Measurements from ENCODE around the gene PLXDC1.
A peak's percentile ranks its signal among the peaks of the same experiment; 100 is the strongest.
"Not testable (repeated sequence)": the region's sequence is repeated elsewhere in the genome, so short reads cannot be mapped to it uniquely, and the experiment has no call there.

Gene PLXDC1

GRCh38 chr17:39063681-39064069 is 87.8 kb downstream of the PLXDC1 start:
- DNase-seq (ENCODE audit: low read depth): no peak

GRCh38 chr17:39062846-39063680 is 88.4 kb downstream of the PLXDC1 start:
- no peak for DNase-seq (ENCODE audit: low read depth)

- DNase-seq (ENCODE audit: low read depth): no peak
Observed at GRCh38 chr17:39058524-39058923, 92.9 kb downstream of the PLXDC1 start.

GRCh38 chr17:39057701-39058206 is 93.7 kb downstream of the PLXDC1 start:
- DNase-seq (ENCODE audit: low read depth): no peak

GRCh38 chr17:39054111-39054645 is 97.3 kb downstream of the PLXDC1 start:
- no peak for DNase-seq (ENCODE audit: low read depth)

GRCh38 chr17:39052423-39052822 is 99.0 kb downstream of the PLXDC1 start:
- not testable (repeated sequence) for DNase-seq (ENCODE audit: low read depth)

- DNase-seq (ENCODE audit: low read depth): no peak
Observed at GRCh38 chr17:39051001-39051585, 100.3 kb downstream of the PLXDC1 start.

- DNase-seq (ENCODE audit: low read depth): no peak
Observed at GRCh38 chr17:39045948-39046679, 105.3 kb downstream of the PLXDC1 start.

GRCh38 chr17:39036009-39036408 is 115.4 kb downstream of the PLXDC1 start:
- no peak for DNase-seq (ENCODE audit: low read depth)

- not testable (repeated sequence) for DNase-seq (ENCODE audit: low read depth)
Observed at GRCh38 chr17:39035578-39035977, 115.9 kb downstream of the PLXDC1 start.

GRCh38 chr17:39028690-39029089 is 122.7 kb downstream of the PLXDC1 start:
- no peak for DNase-seq (ENCODE audit: low read depth)

- no peak for DNase-seq (ENCODE audit: low read depth)
Observed at GRCh38 chr17:39027455-39028035, 123.9 kb downstream of the PLXDC1 start.

GRCh38 chr17:39026980-39027451 is 124.4 kb downstream of the PLXDC1 start:
- DNase-seq (ENCODE audit: low read depth): peak; percentile 15

GRCh38 chr17:39026346-39026745 is 125.1 kb downstream of the PLXDC1 start:
- DNase-seq (ENCODE audit: low read depth): not testable (repeated sequence)

GRCh38 chr17:39022924-39023323 is 128.5 kb downstream of the PLXDC1 start:
- DNase-seq (ENCODE audit: low read depth): no peak

- DNase-seq (ENCODE audit: low read depth): not testable (repeated sequence)
Observed at GRCh38 chr17:39020037-39020436, 131.4 kb downstream of the PLXDC1 start.

GRCh38 chr17:39018267-39019134 is 132.9 kb downstream of the PLXDC1 start:
- no peak for DNase-seq (ENCODE audit: low read depth)

- DNase-seq (ENCODE audit: low read depth): no peak
Observed at GRCh38 chr17:39016193-39017153, 135.0 kb downstream of the PLXDC1 start.

GRCh38 chr17:39015546-39015935 is 135.9 kb downstream of the PLXDC1 start:
- no peak for DNase-seq (ENCODE audit: low read depth)
